PC-9 (cell line): ENCODE data around the gene GUCY2F.

Source experiments
- CTCF ChIP-seq: fragments of 200-600 bp; sonication (generic); conservative IDR thresholded peaks from 2 replicates; pipeline ENCODE4 v1.6.1; 2017; ENCODE audit warnings: mixed run types, antibody characterized with exemption, mild to moderate bottlenecking, moderate library complexity
- EZH2 ChIP-seq: fragments of 200-600 bp; sonication (generic); IDR thresholded peaks from 2 replicates; pipeline ENCODE4 v1.8.0; 2017; ENCODE audit warnings: antibody characterized with exemption, low read depth

- no peak for TF ChIP-seq CTCF
- no peak for TF ChIP-seq EZH2
These were observed 82.1 kb downstream of the GUCY2F start for GRCh38 chrX:109399831-109400230.
